Measurements from ENCODE around the gene NAA11. TPM values are rescaled to one million over a fixed set of nuclear protein-coding genes. Genes with fewer than 3 reads are reported as not detected.
"Not testable (repeated sequence)": the region's sequence is repeated elsewhere in the genome, so short reads cannot be mapped to it uniquely, and the experiment has no call there.

NAA11 gene
- total RNA-seq, 2 experiments from 2014 or later: not detected

- DNase-seq; H3K9me3 Mint-ChIP-seq (ENCODE audit: insufficient read depth); H3K4me1 Mint-ChIP-seq (ENCODE audit: low read depth); H3K27ac Mint-ChIP-seq; ATAC-seq; H3K36me3 Mint-ChIP-seq (ENCODE audit: low read depth); H3K27me3 Mint-ChIP-seq (ENCODE audit: low read depth); H3K4me3 Mint-ChIP-seq; POLR2A ChIA-PET; CTCF ChIA-PET: not testable (repeated sequence)
These were observed 48.4 kb downstream of the NAA11 start for GRCh38 chr4:79277467-79277866.

DNA sequence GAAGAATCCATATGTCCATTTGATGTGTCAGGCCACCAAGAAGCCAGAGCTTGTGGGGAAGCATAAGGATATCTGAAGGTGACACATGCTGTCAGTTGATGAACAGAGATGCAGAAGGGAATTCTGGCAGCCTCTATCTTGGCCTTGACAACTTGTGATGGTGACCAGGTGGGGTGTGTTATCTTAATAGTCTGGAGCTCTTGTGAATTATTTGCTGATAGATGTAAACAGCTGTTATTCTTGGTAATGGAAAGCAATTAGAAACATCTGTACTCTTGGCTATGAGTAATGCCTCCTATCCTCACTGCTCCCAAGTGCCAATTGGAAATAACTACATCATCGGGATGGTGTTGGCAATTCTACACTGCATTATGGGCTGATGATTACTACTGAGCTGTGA is 51.9 kb downstream of the NAA11 start:
- Mint-ChIP-seq H3K4me3 (no peak overlapping the region), H3K9me3 (ENCODE audit: insufficient read depth) (no peaks in the 10 kb centered on the region), H3K27me3 (ENCODE audit: low read depth) (no peaks in the 10 kb centered on the region), H3K27ac (no peak overlapping the region), H3K4me1 (ENCODE audit: low read depth) (no peaks in the 10 kb centered on the region), H3K36me3 (ENCODE audit: low read depth) (no peaks in the 10 kb centered on the region)
- DNase-seq: no peak
- ChIA-PET POLR2A (no interaction called here), CTCF (no interaction called here)
- ATAC-seq: no peak

- CTCF ChIA-PET: interaction anchor here (0.6 kb wide), 1 partner anchor 611 kb away, joined by 3 read pairs; no protein-coding TSS in a partner anchor
- H3K36me3 Mint-ChIP-seq (ENCODE audit: low read depth): no peaks in the 10 kb centered on the region
- H3K27me3 Mint-ChIP-seq (ENCODE audit: low read depth): no peaks in the 10 kb centered on the region
These were observed 53.1 kb downstream of the NAA11 start for GRCh38 chr4:79272761-79273160.

GRCh38 chr4:79272126-79272525 is 53.7 kb downstream of the NAA11 start:
- no peak overlapping the region for H3K27ac Mint-ChIP-seq

More at GRCh38 chr4:79272761-79273160, 53.1 kb downstream of the NAA11 start:
- Mint-ChIP-seq H3K27ac (no peak overlapping the region), H3K9me3 (ENCODE audit: insufficient read depth) (no peaks in the 10 kb centered on the region), H3K4me3 (no peak overlapping the region), H3K4me1 (ENCODE audit: low read depth) (no peaks in the 10 kb centered on the region)
- POLR2A ChIA-PET: no interaction called here
- DNase-seq (no peak), ATAC-seq (no peak)

DNA sequence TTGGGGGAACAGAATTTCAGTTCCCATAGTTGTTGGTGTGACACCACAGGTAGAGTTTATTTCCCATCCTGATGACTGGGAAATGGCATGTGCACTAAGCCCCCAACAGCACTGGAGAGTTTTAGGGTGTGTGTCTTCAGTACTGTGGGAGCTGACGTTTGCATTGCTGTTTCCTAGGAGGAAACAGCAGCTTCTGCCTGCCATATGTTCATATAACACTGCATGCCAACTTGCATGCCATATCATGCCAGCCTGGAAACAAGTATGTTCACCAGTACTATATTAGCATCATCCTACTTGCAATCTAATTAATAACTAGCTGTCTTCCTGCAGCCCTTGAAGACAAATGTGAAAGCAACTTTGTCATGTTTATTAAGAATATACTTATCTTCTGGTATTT is 58.2 kb downstream of the NAA11 start:
- Mint-ChIP-seq H3K9me3 (ENCODE audit: insufficient read depth) (no peaks in the 10 kb centered on the region), H3K27me3 (ENCODE audit: low read depth) (no peaks in the 10 kb centered on the region), H3K4me1 (ENCODE audit: low read depth) (no peaks in the 10 kb centered on the region), H3K27ac (no peak overlapping the region), H3K36me3 (ENCODE audit: low read depth) (no peaks in the 10 kb centered on the region), H3K4me3 (no peak overlapping the region)
- ChIA-PET CTCF (no interaction called here), POLR2A (no interaction called here)
- DNase-seq (no peak), ATAC-seq (no peak)

More at GRCh38 chr4:79272126-79272525, 53.7 kb downstream of the NAA11 start:
- CTCF ChIA-PET: no interaction called here
- DNase-seq (no peak), ATAC-seq (no peak)
- Mint-ChIP-seq H3K4me3 (no peak overlapping the region), H3K9me3 (ENCODE audit: insufficient read depth) (no peaks in the 10 kb centered on the region), H3K36me3 (ENCODE audit: low read depth) (no peaks in the 10 kb centered on the region), H3K27me3 (ENCODE audit: low read depth) (no peaks in the 10 kb centered on the region), H3K4me1 (ENCODE audit: low read depth) (no peaks in the 10 kb centered on the region)
- POLR2A ChIA-PET: no interaction called here

Other genes starting within 250 kb of the NAA11 start
- gene GK2, start 82.2 kb upstream of the NAA11 start, total RNA-seq: not detected

Measured in activated CD8-positive, alpha-beta T cell treated with anti-CD3 and anti-CD28 coated beads, Interleukin-2, amount 10 ng/mL, durations not matched to agents 7 days and 5 days (primary cell).